T-helper 17 cell (primary cell): Measurements from ENCODE around the gene CLSTN2. TPM values are rescaled to one million over a fixed set of nuclear protein-coding genes. Genes with fewer than 3 reads are reported as not detected.

Experiments
- ATAC-seq: fragments of 150-1000 bp; cut with Tn5 transposase; 2 replicates; pipeline ENCODE4 v1.10.0; 2021; ENCODE audit warnings: mild to moderate bottlenecking, moderate library complexity
- DNase-seq, 3 donors: peaks; one replicate each; pipeline versions ENCODE4 v3.0.0 to v3.0.0-alpha.2; 2020 to 2021
- H3K9me3 ChIP-seq: one replicate; pipeline ENCODE4 v1.7.0; 2013; ENCODE audit warnings: low read length, mild to moderate bottlenecking; ENCODE audit not compliant: control insufficient read depth, poor library complexity, severe bottlenecking
- H3K27ac Mint-ChIP-seq: one replicate; pipeline ENCODE4 v1.8.0; 2022; ENCODE audit warnings: mild to moderate bottlenecking, moderate library complexity, mixed read lengths
- H3K27me3 Mint-ChIP-seq: one replicate; pipeline ENCODE4 v1.8.0; 2022; ENCODE audit warnings: mixed read lengths
- H3K36me3 Mint-ChIP-seq: one replicate; pipeline ENCODE4 v1.8.0; 2022; ENCODE audit warnings: low read depth, mixed read lengths
- H3K4me1 Mint-ChIP-seq: one replicate; pipeline ENCODE4 v1.8.0; 2022; ENCODE audit warnings: mild to moderate bottlenecking, mixed read lengths
- H3K4me3 Mint-ChIP-seq: one replicate; pipeline ENCODE4 v1.8.0; 2022; ENCODE audit warnings: mild to moderate bottlenecking, moderate library complexity, mixed read lengths
- total RNA-seq, 4 donors: library from RNA in 2 of 4; stranded (reverse) in 2 of 4; gene quantifications; one replicate each; pipeline ENCODE4 v1.2.3 and lab custom pipeline; 2022 to 2026

Gene CLSTN2
- total RNA-seq, 2 donors from 2014 or later = not detected

- ATAC-seq = no peak
- H3K27ac Mint-ChIP-seq = no peak overlapping the region
Observed at GRCh38 chr3:140319739-140320138, 384.8 kb downstream of the CLSTN2 start.

DNA sequence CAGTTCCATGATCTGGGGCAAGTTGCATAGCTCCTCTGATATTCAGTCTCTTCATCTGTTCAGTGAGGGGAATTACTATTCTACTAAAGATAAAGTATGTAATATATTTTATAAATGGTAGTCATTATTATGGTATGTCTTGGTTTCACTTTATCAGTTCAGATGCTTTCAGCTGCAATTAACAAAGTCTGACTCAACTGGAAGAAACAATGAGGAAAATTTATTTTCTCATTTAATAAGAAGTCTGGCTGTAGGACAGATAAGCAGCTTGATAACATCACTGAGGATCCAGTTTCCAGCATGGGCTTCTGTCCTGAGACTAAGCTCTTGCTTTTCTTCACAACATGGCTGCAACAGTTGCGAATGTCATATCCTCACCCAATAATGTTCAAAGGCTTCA is 388.6 kb downstream of the CLSTN2 start:
- Mint-ChIP-seq H3K36me3 (no peaks in the 10 kb centered on the region), H3K27me3 (peaks cover 31% of the 10 kb centered on the region), H3K4me3 (no peak overlapping the region), H3K27ac (no peak overlapping the region), H3K4me1 (no peaks in the 10 kb centered on the region)
- ATAC-seq (no peak), DNase-seq (no peak)
- no peaks in the 10 kb centered on the region for H3K9me3 ChIP-seq

More at GRCh38 chr3:140319739-140320138, 384.8 kb downstream of the CLSTN2 start:
- Mint-ChIP-seq H3K4me1 (peaks cover 2% of the 10 kb centered on the region), H3K36me3 (no peaks in the 10 kb centered on the region), H3K4me3 (no peak overlapping the region), H3K27me3 (peaks cover 25% of the 10 kb centered on the region)
- H3K9me3 ChIP-seq = no peaks in the 10 kb centered on the region
- no peak for DNase-seq

GRCh38 chr3:140332131-140332530 is 397.1 kb downstream of the CLSTN2 start:
- H3K27ac Mint-ChIP-seq = no peak overlapping the region
- no peak for DNase-seq
- no peak overlapping the region for H3K4me3 Mint-ChIP-seq
- no peaks in the 10 kb centered on the region for H3K4me1 Mint-ChIP-seq
- ATAC-seq = no peak
- H3K36me3 Mint-ChIP-seq = no peaks in the 10 kb centered on the region
- H3K9me3 ChIP-seq = no peaks in the 10 kb centered on the region
- no peaks in the 10 kb centered on the region for H3K27me3 Mint-ChIP-seq

DNA sequence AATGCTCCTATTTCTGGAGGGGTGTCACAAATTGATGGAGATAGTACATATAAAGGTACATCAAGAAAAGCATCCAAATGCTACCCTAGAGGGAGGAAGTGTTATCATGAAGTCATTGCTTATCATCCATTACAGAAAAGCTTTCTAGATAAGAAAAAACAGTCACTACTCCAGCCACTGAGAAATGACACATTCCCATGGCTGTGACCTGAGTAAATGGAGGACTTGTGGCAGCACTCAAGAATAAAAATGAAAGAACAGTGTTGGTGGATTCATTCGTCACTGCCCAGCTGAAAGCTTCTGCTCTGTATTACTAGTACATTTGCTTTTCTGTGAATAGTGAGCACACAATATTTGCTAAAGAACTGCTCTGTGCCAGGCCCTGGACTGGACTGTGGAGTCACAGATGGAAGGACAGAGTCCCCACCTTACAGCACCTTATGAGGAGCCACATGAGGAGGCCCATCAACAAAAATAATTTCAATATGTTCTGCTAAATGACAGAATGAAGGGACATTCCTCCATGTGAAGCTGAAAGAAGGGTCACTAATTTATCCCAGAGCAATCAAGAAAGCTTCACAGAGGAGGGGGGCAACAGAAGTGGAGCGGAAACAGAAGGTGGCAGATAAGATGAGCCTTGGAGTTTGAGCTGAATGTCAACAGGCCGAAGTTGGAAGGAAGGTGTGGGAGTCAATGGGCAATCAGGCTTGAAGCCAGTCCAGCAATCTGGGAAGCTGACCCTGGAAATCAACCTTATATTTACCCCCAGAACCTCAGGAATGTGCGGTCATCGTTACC is 399.3 kb downstream of the CLSTN2 start:
- no peaks in the 10 kb centered on the region for H3K9me3 ChIP-seq
- no peaks in the 10 kb centered on the region for H3K27me3 Mint-ChIP-seq
- H3K36me3 Mint-ChIP-seq = no peaks in the 10 kb centered on the region
- H3K4me1 Mint-ChIP-seq = no peaks in the 10 kb centered on the region
- ATAC-seq (no peak), DNase-seq (no peak)
- no peak overlapping the region for H3K4me3 Mint-ChIP-seq
- no peak overlapping the region for H3K27ac Mint-ChIP-seq

GRCh38 chr3:140336465-140336864 is 401.5 kb downstream of the CLSTN2 start:
- ATAC-seq = no peak
- no peaks in the 10 kb centered on the region for H3K9me3 ChIP-seq
- DNase-seq = no peak
- H3K4me3 Mint-ChIP-seq = no peak overlapping the region
- no peak overlapping the region for H3K27ac Mint-ChIP-seq
- no peaks in the 10 kb centered on the region for H3K36me3 Mint-ChIP-seq
- no peaks in the 10 kb centered on the region for H3K4me1 Mint-ChIP-seq
- no peaks in the 10 kb centered on the region for H3K27me3 Mint-ChIP-seq

GRCh38 chr3:140338916-140339315 is 403.9 kb downstream of the CLSTN2 start:
- no peak overlapping the region for H3K27ac Mint-ChIP-seq
- H3K4me3 Mint-ChIP-seq = no peak overlapping the region
- no peak for DNase-seq
- H3K27me3 Mint-ChIP-seq = no peaks in the 10 kb centered on the region
- H3K9me3 ChIP-seq = no peaks in the 10 kb centered on the region
- no peaks in the 10 kb centered on the region for H3K4me1 Mint-ChIP-seq
- no peak for ATAC-seq
- no peaks in the 10 kb centered on the region for H3K36me3 Mint-ChIP-seq

GRCh38 chr3:140341203-140341602 is 406.2 kb downstream of the CLSTN2 start:
- Mint-ChIP-seq H3K27me3 (no peaks in the 10 kb centered on the region), H3K36me3 (no peaks in the 10 kb centered on the region), H3K27ac (no peak overlapping the region), H3K4me1 (no peaks in the 10 kb centered on the region), H3K4me3 (no peak overlapping the region)
- no peaks in the 10 kb centered on the region for H3K9me3 ChIP-seq
- DNase-seq (no peak), ATAC-seq (no peak)

DNA sequence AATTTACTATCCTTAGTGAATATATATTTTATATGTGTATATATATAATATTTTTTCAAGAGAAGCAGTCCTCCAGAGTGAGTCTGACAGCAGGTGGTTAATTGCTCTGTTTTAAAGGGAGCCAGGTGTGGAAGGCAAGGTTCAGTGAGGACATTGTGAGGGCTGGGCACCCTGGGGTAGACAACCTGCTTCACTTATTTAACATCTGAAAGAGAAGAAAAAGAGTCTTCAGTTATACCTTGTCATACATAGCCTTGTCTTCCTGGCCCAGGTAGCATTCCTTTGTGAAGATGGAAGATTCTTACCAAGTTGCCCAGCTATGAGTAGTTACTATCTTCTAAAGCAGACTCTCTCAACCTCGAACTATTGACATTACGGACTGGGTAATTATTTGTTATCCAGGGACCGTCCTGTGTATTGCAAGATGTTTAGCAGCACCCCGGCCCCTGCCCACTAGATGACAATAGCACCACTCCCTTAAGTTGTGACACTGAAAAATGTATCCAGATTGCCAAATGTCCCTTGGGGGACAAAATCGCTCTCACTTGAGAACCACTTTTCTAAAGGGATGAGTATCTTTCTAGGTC is 406.9 kb downstream of the CLSTN2 start:
- Mint-ChIP-seq H3K4me1 (no peaks in the 10 kb centered on the region), H3K27me3 (no peaks in the 10 kb centered on the region), H3K27ac (no peak overlapping the region), H3K4me3 (no peak overlapping the region), H3K36me3 (no peaks in the 10 kb centered on the region)
- DNase-seq (no peak), ATAC-seq (no peak)
- no peaks in the 10 kb centered on the region for H3K9me3 ChIP-seq

- Mint-ChIP-seq H3K4me3 (no peak overlapping the region), H3K27me3 (no peaks in the 10 kb centered on the region), H3K36me3 (no peaks in the 10 kb centered on the region), H3K4me1 (no peaks in the 10 kb centered on the region), H3K27ac (no peak overlapping the region)
- no peaks in the 10 kb centered on the region for H3K9me3 ChIP-seq
- ATAC-seq = no peak
- DNase-seq = no peak
Observed at GRCh38 chr3:140342668-140343067, 407.7 kb downstream of the CLSTN2 start.

DNA sequence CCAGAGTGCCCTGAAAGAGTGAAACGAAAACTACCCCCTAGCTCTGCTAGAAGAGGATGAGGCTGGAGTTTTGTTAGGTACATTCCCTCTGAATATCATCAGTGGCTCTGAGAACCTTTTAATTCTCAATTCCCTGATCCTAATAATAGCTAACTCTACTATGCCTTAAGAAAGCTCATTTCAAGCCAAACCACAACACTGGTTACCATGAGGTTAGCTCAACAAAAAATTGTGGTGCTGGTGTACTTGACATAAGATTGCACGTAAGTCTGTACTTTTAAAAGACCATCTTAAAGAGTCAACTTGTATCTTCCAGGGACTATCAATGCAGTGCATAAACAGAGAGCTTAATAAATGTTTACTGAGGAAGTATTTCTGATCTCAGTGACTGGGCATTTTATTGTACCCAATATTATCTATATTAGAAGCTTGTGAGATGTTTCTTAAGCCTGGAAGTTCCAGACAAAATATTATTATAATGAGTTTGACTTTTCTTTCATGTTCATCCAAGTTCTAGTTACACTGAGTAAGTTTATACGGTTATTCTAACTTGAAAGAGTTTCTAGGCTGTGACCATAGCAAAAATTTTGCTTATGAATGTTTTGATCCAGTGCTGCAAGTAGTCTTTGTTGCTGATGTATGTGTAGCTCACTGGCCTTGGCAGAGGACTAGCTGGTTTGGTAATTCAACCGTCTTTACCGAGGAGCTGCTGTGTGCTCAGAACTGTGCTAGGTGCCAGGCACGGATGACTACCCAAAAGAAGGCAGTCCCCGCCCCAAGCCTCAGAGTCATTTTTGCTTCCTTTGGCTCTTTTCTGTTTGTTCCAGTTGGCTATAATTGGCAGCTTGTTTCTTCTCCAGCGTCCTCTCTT is 408.5 kb downstream of the CLSTN2 start:
- Mint-ChIP-seq H3K4me1 (no peaks in the 10 kb centered on the region), H3K27ac (no peak overlapping the region), H3K27me3 (no peaks in the 10 kb centered on the region), H3K4me3 (no peak overlapping the region), H3K36me3 (no peaks in the 10 kb centered on the region)
- no peak for DNase-seq
- ATAC-seq = no peak
- no peaks in the 10 kb centered on the region for H3K9me3 ChIP-seq

DNA sequence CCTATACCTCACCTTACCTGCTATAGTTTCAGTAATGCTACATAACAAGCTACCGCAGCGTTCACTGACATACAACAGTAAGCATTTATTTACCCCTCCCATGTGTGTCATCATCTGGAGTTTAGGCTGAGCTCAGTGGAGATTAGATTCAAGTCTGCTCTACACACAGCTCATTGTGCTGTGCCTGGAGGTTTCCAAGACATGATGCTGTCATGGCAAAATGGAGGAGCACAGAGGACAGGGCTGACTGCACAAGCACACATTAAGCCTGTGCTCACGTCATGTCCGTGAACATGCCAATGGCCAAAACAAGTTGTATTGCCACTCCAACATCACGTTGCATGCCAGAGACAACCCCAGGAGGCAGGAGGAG is 409.1 kb downstream of the CLSTN2 start:
- H3K27me3 Mint-ChIP-seq = no peaks in the 10 kb centered on the region
- H3K36me3 Mint-ChIP-seq = no peaks in the 10 kb centered on the region
- no peak overlapping the region for H3K27ac Mint-ChIP-seq
- no peak for ATAC-seq
- H3K4me1 Mint-ChIP-seq = no peaks in the 10 kb centered on the region
- H3K4me3 Mint-ChIP-seq = no peak overlapping the region
- no peak for DNase-seq
- no peaks in the 10 kb centered on the region for H3K9me3 ChIP-seq

- Mint-ChIP-seq H3K4me3 (no peak overlapping the region), H3K27ac (no peak overlapping the region), H3K27me3 (no peaks in the 10 kb centered on the region), H3K4me1 (no peaks in the 10 kb centered on the region), H3K36me3 (no peaks in the 10 kb centered on the region)
- ATAC-seq = no peak
- no peaks in the 10 kb centered on the region for H3K9me3 ChIP-seq
- no peak for DNase-seq
Observed at GRCh38 chr3:140344601-140345205, 409.7 kb downstream of the CLSTN2 start.

- no peaks in the 10 kb centered on the region for H3K9me3 ChIP-seq
- no peaks in the 10 kb centered on the region for H3K4me1 Mint-ChIP-seq
- no peak overlapping the region for H3K4me3 Mint-ChIP-seq
- H3K36me3 Mint-ChIP-seq = no peaks in the 10 kb centered on the region
- ATAC-seq (no peak), DNase-seq (no peak)
- H3K27ac Mint-ChIP-seq = no peak overlapping the region
- no peaks in the 10 kb centered on the region for H3K27me3 Mint-ChIP-seq
Observed at GRCh38 chr3:140347151-140347550, 412.2 kb downstream of the CLSTN2 start.
